MG63 (cell line): ENCODE data around the gene PDGFB. TPM values are rescaled to one million over a fixed set of nuclear protein-coding genes. Genes with fewer than 3 reads are reported as not detected.

Experiments used
- DNase-seq: peaks from one replicate; pipeline ENCODE4 v3.0.0-alpha.2; 2020
- H3K27me3 ChIP-seq: fragments of 250-450 bp; sonication (Bioruptor Pico); 2 replicates; pipeline ENCODE4 v1.5.1; 2020; ENCODE audit warnings: mild to moderate bottlenecking, moderate library complexity
- H3K36me3 ChIP-seq: fragments of 250-450 bp; sonication (Bioruptor Pico); 2 replicates; pipeline ENCODE4 v1.5.1; 2020; ENCODE audit warnings: mild to moderate bottlenecking, moderate library complexity
- H3K4me3 ChIP-seq: fragments of 250-450 bp; sonication (Bioruptor Pico); 2 replicates; pipeline ENCODE4 v1.5.1; 2020; ENCODE audit warnings: mild to moderate bottlenecking, moderate library complexity
- H3K9me3 ChIP-seq: fragments of 250-450 bp; sonication (Bioruptor Pico); 2 replicates; pipeline ENCODE4 v1.5.1; 2020; ENCODE audit warnings: mild to moderate bottlenecking, moderate library complexity
- total RNA-seq: library from RNA; depleted of rRNA; stranded (reverse); fragments of >200 nt; shearing (Covaris generic); gene quantifications from 2 replicates; pipeline ENCODE4 v1.2.3, GENCODE V29; 2014; ENCODE audit warnings: low replicate concordance

PDGFB gene
- total RNA-seq, 1 experiment from 2014 or later = 0.13 TPM

GRCh38 chr22:39237318-39238100 lies 7.3 kb downstream of the PDGFB start:
- Histone ChIP-seq H3K27me3 (no peaks in the 10 kb centered on the region), H3K4me3 (no peak overlapping the region), H3K9me3 (no peaks in the 10 kb centered on the region), H3K36me3 (no peaks in the 10 kb centered on the region)
- no peak for DNase-seq

GRCh38 chr22:39236321-39237317 lies 8.2 kb downstream of the PDGFB start:
- H3K4me3 ChIP-seq = no peak overlapping the region
- H3K9me3 ChIP-seq = no peaks in the 10 kb centered on the region
- H3K36me3 ChIP-seq = no peaks in the 10 kb centered on the region
- DNase-seq = no peak
- no peaks in the 10 kb centered on the region for H3K27me3 ChIP-seq

GRCh38 chr22:39234867-39235687 lies 9.7 kb downstream of the PDGFB start:
- Histone ChIP-seq H3K36me3 (no peaks in the 10 kb centered on the region), H3K4me3 (no peak overlapping the region), H3K27me3 (no peaks in the 10 kb centered on the region), H3K9me3 (no peaks in the 10 kb centered on the region)
- no peak for DNase-seq

GRCh38 chr22:39234472-39234787 lies 10.4 kb downstream of the PDGFB start:
- H3K9me3 ChIP-seq = no peaks in the 10 kb centered on the region
- H3K4me3 ChIP-seq = no peak overlapping the region
- no peak for DNase-seq
- no peaks in the 10 kb centered on the region for H3K36me3 ChIP-seq
- no peaks in the 10 kb centered on the region for H3K27me3 ChIP-seq

GRCh38 chr22:39233710-39234471 lies 10.9 kb downstream of the PDGFB start:
- Histone ChIP-seq H3K27me3 (no peaks in the 10 kb centered on the region), H3K9me3 (no peaks in the 10 kb centered on the region), H3K4me3 (no peak overlapping the region), H3K36me3 (no peaks in the 10 kb centered on the region)
- no peak for DNase-seq

GRCh38 chr22:39232806-39233709 lies 11.7 kb downstream of the PDGFB start:
- Histone ChIP-seq H3K9me3 (no peaks in the 10 kb centered on the region), H3K36me3 (no peaks in the 10 kb centered on the region), H3K27me3 (no peaks in the 10 kb centered on the region), H3K4me3 (no peak overlapping the region)
- DNase-seq = no peak

GRCh38 chr22:39232246-39232645 lies 12.5 kb downstream of the PDGFB start:
- Histone ChIP-seq H3K36me3 (no peaks in the 10 kb centered on the region), H3K4me3 (no peak overlapping the region), H3K9me3 (no peaks in the 10 kb centered on the region), H3K27me3 (no peaks in the 10 kb centered on the region)
- DNase-seq = no peak

GRCh38 chr22:39231197-39231950 lies 13.4 kb downstream of the PDGFB start:
- H3K9me3 ChIP-seq = no peaks in the 10 kb centered on the region
- H3K4me3 ChIP-seq = no peak overlapping the region
- no peak for DNase-seq
- H3K27me3 ChIP-seq = no peaks in the 10 kb centered on the region
- H3K36me3 ChIP-seq = no peaks in the 10 kb centered on the region

- H3K9me3 ChIP-seq = no peaks in the 10 kb centered on the region
- no peaks in the 10 kb centered on the region for H3K27me3 ChIP-seq
- DNase-seq = no peak
- H3K4me3 ChIP-seq = no peak overlapping the region
- no peaks in the 10 kb centered on the region for H3K36me3 ChIP-seq
Measured at GRCh38 chr22:39230261-39231196, 14.3 kb downstream of the PDGFB start.

GRCh38 chr22:39229688-39230260 lies 15.0 kb downstream of the PDGFB start:
- H3K4me3 ChIP-seq = no peak overlapping the region
- DNase-seq = no peak
- no peaks in the 10 kb centered on the region for H3K27me3 ChIP-seq
- no peaks in the 10 kb centered on the region for H3K36me3 ChIP-seq
- H3K9me3 ChIP-seq = no peaks in the 10 kb centered on the region

- no peak for DNase-seq
- no peaks in the 10 kb centered on the region for H3K36me3 ChIP-seq
- H3K27me3 ChIP-seq = no peaks in the 10 kb centered on the region
- no peaks in the 10 kb centered on the region for H3K9me3 ChIP-seq
- no peak overlapping the region for H3K4me3 ChIP-seq
Measured at GRCh38 chr22:39229075-39229474, 15.7 kb downstream of the PDGFB start.

- H3K36me3 ChIP-seq = no peaks in the 10 kb centered on the region
- no peak for DNase-seq
- H3K4me3 ChIP-seq = no peak overlapping the region
- no peaks in the 10 kb centered on the region for H3K27me3 ChIP-seq
- no peaks in the 10 kb centered on the region for H3K9me3 ChIP-seq
Measured at GRCh38 chr22:39227542-39228272, 17.1 kb downstream of the PDGFB start.

GRCh38 chr22:39226353-39226752 lies 18.4 kb downstream of the PDGFB start:
- DNase-seq = no peak
- no peaks in the 10 kb centered on the region for H3K36me3 ChIP-seq
- H3K27me3 ChIP-seq = no peaks in the 10 kb centered on the region
- H3K4me3 ChIP-seq = no peak overlapping the region
- no peaks in the 10 kb centered on the region for H3K9me3 ChIP-seq
